GM18508 (cell line): ENCODE results near the gene R3HDM1.
"Not testable (repeated sequence)": the region's sequence is repeated elsewhere in the genome, so short reads cannot be mapped to it uniquely, and the experiment has no call there.

ENCODE experiments used
- ATAC-seq: cut with Tn5 transposase; IDR thresholded peaks from one replicate; pipeline ENCODE4 v1.9.1; 2021; ENCODE audit warnings: moderate number of reproducible peaks; ENCODE audit not compliant: insufficient read depth, unreplicated experiment

R3HDM1 gene

GRCh38 chr2:135637456-135638087 is 106.3 kb downstream of the R3HDM1 start:
- peak; percentile 70 for ATAC-seq

- ATAC-seq, result no peak
Observed at GRCh38 chr2:135638825-135639224, 107.5 kb downstream of the R3HDM1 start.

GRCh38 chr2:135641156-135642068 is 110.1 kb downstream of the R3HDM1 start:
- no peak for ATAC-seq

- ATAC-seq, result no peak
Observed at GRCh38 chr2:135647836-135648579, 116.7 kb downstream of the R3HDM1 start.

- ATAC-seq, result no peak
Observed at GRCh38 chr2:135650721-135651120, 119.4 kb downstream of the R3HDM1 start.

GRCh38 chr2:135651717-135652116 is 120.4 kb downstream of the R3HDM1 start:
- no peak for ATAC-seq

- ATAC-seq, result not testable (repeated sequence)
Observed at GRCh38 chr2:135654239-135654638, 123.0 kb downstream of the R3HDM1 start.

- no peak for ATAC-seq
Observed at GRCh38 chr2:135657806-135658582, 126.7 kb downstream of the R3HDM1 start.

GRCh38 chr2:135662088-135662487 is 130.8 kb downstream of the R3HDM1 start:
- no peak for ATAC-seq

- no peak for ATAC-seq
Observed at GRCh38 chr2:135663148-135663700, 131.9 kb downstream of the R3HDM1 start.

GRCh38 chr2:135664623-135665068 is 133.4 kb downstream of the R3HDM1 start:
- peak; percentile 83 for ATAC-seq

GRCh38 chr2:135667045-135667444 is 135.8 kb downstream of the R3HDM1 start:
- no peak for ATAC-seq

- ATAC-seq, result no peak
Observed at GRCh38 chr2:135674453-135674852, 143.2 kb downstream of the R3HDM1 start.

GRCh38 chr2:135676031-135676430 is 144.7 kb downstream of the R3HDM1 start:
- no peak for ATAC-seq

- no peak for ATAC-seq
Observed at GRCh38 chr2:135679125-135679524, 147.8 kb downstream of the R3HDM1 start.

GRCh38 chr2:135685361-135685760 is 154.1 kb downstream of the R3HDM1 start:
- ATAC-seq, result no peak

- ATAC-seq, result no peak
Observed at GRCh38 chr2:135688978-135689377, 157.7 kb downstream of the R3HDM1 start.

GRCh38 chr2:135689679-135690078 is 158.4 kb downstream of the R3HDM1 start:
- no peak for ATAC-seq

GRCh38 chr2:135694711-135695110 is 163.4 kb downstream of the R3HDM1 start:
- ATAC-seq, result no peak

GRCh38 chr2:135698838-135699237 is 167.6 kb downstream of the R3HDM1 start:
- no peak for ATAC-seq
